GM12878 (cell line): ENCODE results near the gene PHLPP1. TPM values are rescaled to one million over a fixed set of nuclear protein-coding genes. Genes with fewer than 3 reads are reported as not detected.

ENCODE experiments used
- ATAC-seq: fragments of 200-7000 bp; cut with Tn5 transposase; 3 replicates; pipeline ENCODE4 v1.9.1; 2020; ENCODE audit warnings: mild to moderate bottlenecking, moderate library complexity
- BruUV-seq: library from RNA; stranded (reverse); fragments of 400-500 nt; replicated peaks from 2 replicates; lab custom pipeline; 2021; lab: Mats Ljungman, UMichigan
- CTCF ChIA-PET: fragments of 300-600 bp; sonication (Branson Sonifier 250); formaldehyde crosslinking; extraction: SDS; loops from one replicate; lab custom pipeline; 2021; ENCODE audit warnings: inconsistent platforms; lab: Yijun Ruan, JAX
- POLR2A ChIA-PET: fragments of 350-600 bp; formaldehyde crosslinking; extraction: SDS; loops from one replicate; lab custom pipeline; 2021; ENCODE audit warnings: inconsistent platforms; lab: Charles Lee
- RAD21 ChIA-PET: fragments of 300-600 bp; sonication (Branson Sonifier 250); formaldehyde crosslinking; loops from one replicate; lab custom pipeline; 2023; ENCODE audit warnings: antibody characterized with exemption; ENCODE audit not compliant: unreplicated experiment; lab: Charles Lee
- SMC1A ChIA-PET: fragments of 300-600 bp; sonication (Branson Sonifier 250); formaldehyde crosslinking; loops from one replicate; lab custom pipeline; 2023; ENCODE audit not compliant: unreplicated experiment, uncharacterized antibody; lab: Charles Lee
- DNase-seq: peaks from one replicate; pipeline ENCODE4 v3.0.0-alpha.2; 2011; ENCODE audit warnings: low read depth, low spot score
- FAIRE-seq: peaks from 3 replicates; lab custom pipeline; 2011; peaks lifted over from hg19 to GRCh38; lab: Jason Lieb, UNC
- H2AFZ ChIP-seq: 2 replicates; pipeline ENCODE4 v1.6.0; 2011; ENCODE audit warnings: low read depth, low read length, control low read depth; ENCODE audit not compliant: control insufficient read depth
- H3K27ac ChIP-seq: 2 replicates; pipeline ENCODE4 v1.5.1; 2011; ENCODE audit warnings: control low read depth; ENCODE audit not compliant: control insufficient read depth, insufficient read depth
- H3K27me3 ChIP-seq, 2 experiments: replicated peaks in 1 of 2; 2 replicates each; pipeline versions ENCODE4 v1.6.0 to v1.6.1; 2011; ENCODE audit warnings: low read length in 1 of 2; ENCODE audit not compliant: control insufficient read depth in 2 of 2, insufficient read depth in 2 of 2
- H3K36me3 ChIP-seq, 2 experiments: 2 replicates each; pipeline ENCODE4 v1.5.1; 2011; ENCODE audit warnings: low read length in 1 of 2; ENCODE audit not compliant: control insufficient read depth in 2 of 2, insufficient read depth in 2 of 2
- H3K4me1 ChIP-seq: 2 replicates; pipeline ENCODE4 v1.6.1; 2011; ENCODE audit warnings: mild to moderate bottlenecking, low read length, moderate library complexity, mixed read lengths; ENCODE audit not compliant: control insufficient read depth, insufficient read depth
- H3K4me2 ChIP-seq: 2 replicates; pipeline ENCODE4 v1.6.0; 2011; ENCODE audit warnings: control low read depth; ENCODE audit not compliant: control insufficient read depth, insufficient read depth
- H3K4me3 ChIP-seq: fragments of 200-600 bp; sonication (generic); 2 replicates; pipeline ENCODE4 v1.5.1; 2016
- H3K79me2 ChIP-seq: 2 replicates; pipeline ENCODE4 v1.6.0; 2011; ENCODE audit warnings: low read length; ENCODE audit not compliant: control insufficient read depth, insufficient read depth
- H3K9ac ChIP-seq: 2 replicates; pipeline ENCODE4 v1.8.0; 2011; ENCODE audit warnings: low read length, control low read depth, mixed read lengths; ENCODE audit not compliant: control insufficient read depth, insufficient read depth
- H3K9me3 ChIP-seq: replicated peaks from 3 replicates; pipeline ENCODE4 v1.5.1; 2011; ENCODE audit warnings: mild to moderate bottlenecking, low read length; ENCODE audit not compliant: control insufficient read depth, insufficient read depth
- H4K20me1 ChIP-seq: 2 replicates; pipeline ENCODE4 v1.6.0; 2011; ENCODE audit not compliant: control insufficient read depth, insufficient read depth
- ATF7 ChIP-seq: fragments of 450-650 bp; IDR thresholded peaks from 2 replicates; pipeline ENCODE4 v1.6.1; 2016; ENCODE audit warnings: low read depth, mild to moderate bottlenecking
- BHLHE40 ChIP-seq, 2 experiments: fragments of 450-650 bp in 1 of 2; IDR thresholded peaks; 2 replicates each; pipeline ENCODE4 v1.6.1; 2011 to 2017; ENCODE audit warnings: low read depth in 2 of 2, borderline replicate concordance in 1 of 2, improper control_type of control experiment in 1 of 2, low read length in 1 of 2, mild to moderate bottlenecking in 1 of 2
- CHD4 ChIP-seq: fragments of 200-600 bp; sonication (generic); IDR thresholded peaks from 2 replicates; pipeline ENCODE4 v1.6.1; 2016; ENCODE audit warnings: mild to moderate bottlenecking
- EED ChIP-seq: sonication (generic); IDR thresholded peaks from 2 replicates; pipeline ENCODE4 v1.6.1; 2016; ENCODE audit warnings: antibody characterized with exemption, low read depth
- HDGF ChIP-seq: fragments of 450-650 bp; IDR thresholded peaks from 2 replicates; pipeline ENCODE4 v1.6.1; 2016; ENCODE audit warnings: antibody characterized with exemption
- IRF4 ChIP-seq: IDR thresholded peaks from 2 replicates; pipeline ENCODE4 v1.6.1; 2011; ENCODE audit warnings: low read depth, low read length
- KLF5 ChIP-seq: fragments of 450-650 bp; IDR thresholded peaks from 2 replicates; pipeline ENCODE4 v1.6.1; 2014; ENCODE audit warnings: mild to moderate bottlenecking; ENCODE audit not compliant: partially characterized antibody
- NR2C1 ChIP-seq: fragments of 450-650 bp; IDR thresholded peaks from 2 replicates; pipeline ENCODE4 v1.6.1; 2017; ENCODE audit warnings: antibody characterized with exemption, mild to moderate bottlenecking, moderate library complexity
- POU2F2 ChIP-seq: IDR thresholded peaks from 3 replicates; pipeline ENCODE4 v1.6.1; 2011; ENCODE audit warnings: low read depth, mild to moderate bottlenecking, low read length, borderline replicate concordance
- RAD21 ChIP-seq: IDR thresholded peaks from 2 replicates; pipeline ENCODE4 v1.6.1; 2011; ENCODE audit warnings: mild to moderate bottlenecking, low read depth, low read length, moderate library complexity; ENCODE audit not compliant: insufficient read depth
- SPI1 ChIP-seq: IDR thresholded peaks from 2 replicates; pipeline ENCODE4 v1.6.1; 2011; ENCODE audit warnings: low read depth, mild to moderate bottlenecking, low read length, moderate library complexity, borderline replicate concordance; ENCODE audit not compliant: insufficient read depth
- WGBS: methylation state at CpG from one replicate; pipeline ENCODE4 v1.1.6; 2016; ENCODE audit warnings: low lambda C conversion rate; ENCODE audit not compliant: insufficient replicate concordance, insufficient coverage; ENCODE audit errors: missing lambda C conversion rate; 5-methylcytosine and 5-hydroxymethylcytosine counted together
- in situ Hi-C: fragments of 300-500 bp; cut with MboI; formaldehyde crosslinking; loops from 9 replicates; pipeline ENCODE4 v1.14.3; 2018; ENCODE audit warnings: mixed read lengths
- intact Hi-C: fragments of 100-400 bp; cut with micrococcal nuclease; formaldehyde crosslinking; loops from one replicate; pipeline ENCODE4 v1.14.2; 2022; ENCODE audit not compliant: unreplicated experiment
- polyA plus RNA-seq, 11 experiments: library from polyadenylated mRNA; depleted of rRNA in 4 of 11; unstranded in 6 of 11; stranded (reverse) in 5 of 11; fragments of >200 nt; fragmentation: Nextera tagmentation in 4 of 11; fragmentation: Illumina TruSeq in 1 of 11; extraction: Ambion mirVana in 4 of 11; extraction: Trizol in 1 of 11; gene quantifications; 1 replicate in 1 of 11; 2 replicates in 10 of 11; pipeline versions ENCODE4 v1.2.1 to v1.2.3, GENCODE V29; 2011 to 2016; ENCODE audit warnings: inconsistent platforms in 2 of 11, missing spikeins in 2 of 11, low read depth in 1 of 11
- total RNA-seq, 4 experiments: library from RNA; depleted of rRNA in 3 of 4; stranded (reverse); fragments of >200 nt in 3 of 4; fragmentation: Illumina TruSeq in 1 of 4; extraction: Trizol in 1 of 4; gene quantifications; 2 replicates each; pipeline versions ENCODE4 v1.2.1 to v1.2.3, GENCODE V29; 2013 to 2021
- TF ChIP-seq, protein P1 (sequence below): fragments of 150-350 bp; IDR thresholded peaks from 2 replicates; pipeline ENCODE4 v1.6.1; 2014; ENCODE audit warnings: mild to moderate bottlenecking, low read depth, low read length
- TF ChIP-seq, protein P2 (sequence below): fragments of 450-650 bp; formaldehyde crosslinking; IDR thresholded peaks from 2 replicates; pipeline ENCODE4 v1.4.0; 2020; ENCODE audit warnings: mild to moderate bottlenecking, moderate library complexity
- TF ChIP-seq, protein P3 (sequence below): fragments of 450-650 bp; IDR thresholded peaks from 2 replicates; pipeline ENCODE4 v1.6.1; 2017; ENCODE audit warnings: low read depth, mild to moderate bottlenecking, moderate library complexity

Gene PHLPP1
- total and polyA plus RNA-seq, 10 of the 15 experiments (the other 5 are each of a cell fraction or from before 2014, with no cell fraction given), result 0.42 to 7.0 (median 1.9) TPM

- H3K9me3 ChIP-seq, result no peaks in the 10 kb centered on the region
- ATAC-seq (peak; percentile 83), FAIRE-seq (peak; percentile 95), DNase-seq (peak; percentile 93)
- BruUV-seq, result no TSS peak
- in situ Hi-C loops, result loop anchor here (5.0 to 25.0 kb wide), 4 partner anchors 240 to 710 kb away; partner anchors contain the start of gene VPS4B
- ChIA-PET RAD21 (interaction anchor here (0.6 to 1.8 kb wide), 19 partner anchors 18 to 789 kb away, joined by 3 to 48 read pairs (median 4); no protein-coding TSS in a partner anchor), SMC1A (interaction anchor here (0.5 to 2.5 kb wide), 10 partner anchors 11 to 718 kb away, joined by 3 to 36 read pairs (median 3); no protein-coding TSS in a partner anchor), CTCF (interaction anchor here (0.6 to 2.5 kb wide), 20 partner anchors 22 to 725 kb away, joined by 3 to 30 read pairs (median 4); no protein-coding TSS in a partner anchor), POLR2A (interaction anchor here (0.6 to 1.5 kb wide), 4 partner anchors 243 to 705 kb away, joined by 3 to 6 read pairs (median 4); no protein-coding TSS in a partner anchor)
- H3K9ac ChIP-seq, result peak overlapping the region; percentile 59; the same call in 1 of the 2 replicates
- WGBS, result under 1% methylated on average over 32 of the region's 50 CpGs
- H2AFZ ChIP-seq, result peak overlapping the region; percentile 87
- H3K4me2 ChIP-seq, result peak overlapping the region; percentile 40
- H3K79me2 ChIP-seq, result peaks cover 21% of the 10 kb centered on the region
- peak overlapping the region; percentile 79 for H3K4me3 ChIP-seq
- intact Hi-C loops, result loop anchor here (1.0 to 10.0 kb wide), 8 partner anchors 124 to 720 kb away; partner anchors contain the start of gene ZCCHC2
- no peaks in the 10 kb centered on the region for H3K36me3 ChIP-seq
- no peak overlapping the region for H3K27ac ChIP-seq
- H4K20me1 ChIP-seq, result no peaks in the 10 kb centered on the region
- no peaks in the 10 kb centered on the region for H3K27me3 ChIP-seq
- 0 out of 2 replicates have a peak, but pooled peaks cover 2% of the 10 kb centered on the region for H3K4me1 ChIP-seq
- TF ChIP-seq RAD21 (peak; percentile 79), SPI1 (no peak), HDGF (peak; percentile 66; the same call in 1 of the 2 replicates), BHLHE40 (IDR thresholded peaks at IDR 0.05; ENCODE audit: borderline replicate concordance in 1 of 2, low read depth in 2 of 2, low read length in 1 of 2) (peak; percentile 96 to 97), IRF4 (peak; percentile 65; the same call in 1 of the 2 replicates), KLF5 (no peak), POU2F2 (peak; percentile 86; the same call in 2 of the 3 replicates), CHD4 (no peak), EED (peak; percentile 38; the same call in 1 of the 2 replicates), ATF7 (peak; percentile 78), NR2C1 (peak; percentile 75)
- TF ChIP-seq, protein P1, sequence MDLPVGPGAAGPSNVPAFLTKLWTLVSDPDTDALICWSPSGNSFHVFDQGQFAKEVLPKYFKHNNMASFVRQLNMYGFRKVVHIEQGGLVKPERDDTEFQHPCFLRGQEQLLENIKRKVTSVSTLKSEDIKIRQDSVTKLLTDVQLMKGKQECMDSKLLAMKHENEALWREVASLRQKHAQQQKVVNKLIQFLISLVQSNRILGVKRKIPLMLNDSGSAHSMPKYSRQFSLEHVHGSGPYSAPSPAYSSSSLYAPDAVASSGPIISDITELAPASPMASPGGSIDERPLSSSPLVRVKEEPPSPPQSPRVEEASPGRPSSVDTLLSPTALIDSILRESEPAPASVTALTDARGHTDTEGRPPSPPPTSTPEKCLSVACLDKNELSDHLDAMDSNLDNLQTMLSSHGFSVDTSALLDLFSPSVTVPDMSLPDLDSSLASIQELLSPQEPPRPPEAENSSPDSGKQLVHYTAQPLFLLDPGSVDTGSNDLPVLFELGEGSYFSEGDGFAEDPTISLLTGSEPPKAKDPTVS, result no peak
- TF ChIP-seq, protein P2, sequence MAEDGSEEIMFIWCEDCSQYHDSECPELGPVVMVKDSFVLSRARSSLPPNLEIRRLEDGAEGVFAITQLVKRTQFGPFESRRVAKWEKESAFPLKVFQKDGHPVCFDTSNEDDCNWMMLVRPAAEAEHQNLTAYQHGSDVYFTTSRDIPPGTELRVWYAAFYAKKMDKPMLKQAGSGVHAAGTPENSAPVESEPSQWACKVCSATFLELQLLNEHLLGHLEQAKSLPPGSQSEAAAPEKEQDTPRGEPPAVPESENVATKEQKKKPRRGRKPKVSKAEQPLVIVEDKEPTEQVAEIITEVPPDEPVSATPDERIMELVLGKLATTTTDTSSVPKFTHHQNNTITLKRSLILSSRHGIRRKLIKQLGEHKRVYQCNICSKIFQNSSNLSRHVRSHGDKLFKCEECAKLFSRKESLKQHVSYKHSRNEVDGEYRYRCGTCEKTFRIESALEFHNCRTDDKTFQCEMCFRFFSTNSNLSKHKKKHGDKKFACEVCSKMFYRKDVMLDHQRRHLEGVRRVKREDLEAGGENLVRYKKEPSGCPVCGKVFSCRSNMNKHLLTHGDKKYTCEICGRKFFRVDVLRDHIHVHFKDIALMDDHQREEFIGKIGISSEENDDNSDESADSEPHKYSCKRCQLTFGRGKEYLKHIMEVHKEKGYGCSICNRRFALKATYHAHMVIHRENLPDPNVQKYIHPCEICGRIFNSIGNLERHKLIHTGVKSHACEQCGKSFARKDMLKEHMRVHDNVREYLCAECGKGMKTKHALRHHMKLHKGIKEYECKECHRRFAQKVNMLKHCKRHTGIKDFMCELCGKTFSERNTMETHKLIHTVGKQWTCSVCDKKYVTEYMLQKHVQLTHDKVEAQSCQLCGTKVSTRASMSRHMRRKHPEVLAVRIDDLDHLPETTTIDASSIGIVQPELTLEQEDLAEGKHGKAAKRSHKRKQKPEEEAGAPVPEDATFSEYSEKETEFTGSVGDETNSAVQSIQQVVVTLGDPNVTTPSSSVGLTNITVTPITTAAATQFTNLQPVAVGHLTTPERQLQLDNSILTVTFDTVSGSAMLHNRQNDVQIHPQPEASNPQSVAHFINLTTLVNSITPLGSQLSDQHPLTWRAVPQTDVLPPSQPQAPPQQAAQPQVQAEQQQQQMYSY (CRISPR knock-in tag), result no peak
- TF ChIP-seq, protein P3, sequence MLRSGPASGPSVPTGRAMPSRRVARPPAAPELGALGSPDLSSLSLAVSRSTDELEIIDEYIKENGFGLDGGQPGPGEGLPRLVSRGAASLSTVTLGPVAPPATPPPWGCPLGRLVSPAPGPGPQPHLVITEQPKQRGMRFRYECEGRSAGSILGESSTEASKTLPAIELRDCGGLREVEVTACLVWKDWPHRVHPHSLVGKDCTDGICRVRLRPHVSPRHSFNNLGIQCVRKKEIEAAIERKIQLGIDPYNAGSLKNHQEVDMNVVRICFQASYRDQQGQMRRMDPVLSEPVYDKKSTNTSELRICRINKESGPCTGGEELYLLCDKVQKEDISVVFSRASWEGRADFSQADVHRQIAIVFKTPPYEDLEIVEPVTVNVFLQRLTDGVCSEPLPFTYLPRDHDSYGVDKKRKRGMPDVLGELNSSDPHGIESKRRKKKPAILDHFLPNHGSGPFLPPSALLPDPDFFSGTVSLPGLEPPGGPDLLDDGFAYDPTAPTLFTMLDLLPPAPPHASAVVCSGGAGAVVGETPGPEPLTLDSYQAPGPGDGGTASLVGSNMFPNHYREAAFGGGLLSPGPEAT, result peak; percentile 72
Measured at GRCh38 chr18:62714671-62715435, 488 bp upstream of the PHLPP1 start.
